ENCODE results near the gene ARHGAP4.

The ARHGAP4 gene

DNA sequence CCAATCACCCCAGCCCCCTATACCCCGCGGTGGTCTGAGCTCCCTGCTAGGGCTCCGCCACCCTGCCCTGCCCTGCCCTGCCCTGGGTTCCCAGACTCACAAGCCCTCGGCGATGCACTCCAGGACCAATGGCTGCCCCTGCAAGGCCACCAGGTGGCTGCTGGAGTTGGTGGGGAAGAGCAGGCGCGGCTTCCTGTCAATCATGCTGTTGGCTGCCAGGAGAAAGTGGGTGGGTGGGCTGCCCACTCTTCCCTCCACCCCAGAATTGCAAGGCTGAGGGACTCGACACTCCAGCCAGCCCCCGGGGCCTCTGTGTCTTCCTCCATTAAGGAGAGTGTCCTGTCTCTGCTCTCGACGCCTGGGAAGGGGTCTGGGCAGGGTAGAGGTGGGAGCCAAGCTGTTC is 55.8 kb downstream of the ARHGAP4 start:
- no peaks in the 10 kb centered on the region for H3K4me1 ChIP-seq (ENCODE audit: control insufficient read depth, insufficient read depth, low read length)
- H3K27me3 ChIP-seq (ENCODE audit: control insufficient read depth, insufficient read depth, low read length): no peaks in the 10 kb centered on the region
- H3K4me3 ChIP-seq (ENCODE audit: low read depth, low read length): no peak overlapping the region
- no peaks in the 10 kb centered on the region for H3K9me3 ChIP-seq (ENCODE audit: control insufficient read depth, insufficient read depth, low read length)
- H3K36me3 ChIP-seq (ENCODE audit: control insufficient read depth, insufficient read depth, low read length): peaks cover 17% of the 10 kb centered on the region
- H3K9ac ChIP-seq (ENCODE audit: low read depth, low read length): no peak overlapping the region

DNA sequence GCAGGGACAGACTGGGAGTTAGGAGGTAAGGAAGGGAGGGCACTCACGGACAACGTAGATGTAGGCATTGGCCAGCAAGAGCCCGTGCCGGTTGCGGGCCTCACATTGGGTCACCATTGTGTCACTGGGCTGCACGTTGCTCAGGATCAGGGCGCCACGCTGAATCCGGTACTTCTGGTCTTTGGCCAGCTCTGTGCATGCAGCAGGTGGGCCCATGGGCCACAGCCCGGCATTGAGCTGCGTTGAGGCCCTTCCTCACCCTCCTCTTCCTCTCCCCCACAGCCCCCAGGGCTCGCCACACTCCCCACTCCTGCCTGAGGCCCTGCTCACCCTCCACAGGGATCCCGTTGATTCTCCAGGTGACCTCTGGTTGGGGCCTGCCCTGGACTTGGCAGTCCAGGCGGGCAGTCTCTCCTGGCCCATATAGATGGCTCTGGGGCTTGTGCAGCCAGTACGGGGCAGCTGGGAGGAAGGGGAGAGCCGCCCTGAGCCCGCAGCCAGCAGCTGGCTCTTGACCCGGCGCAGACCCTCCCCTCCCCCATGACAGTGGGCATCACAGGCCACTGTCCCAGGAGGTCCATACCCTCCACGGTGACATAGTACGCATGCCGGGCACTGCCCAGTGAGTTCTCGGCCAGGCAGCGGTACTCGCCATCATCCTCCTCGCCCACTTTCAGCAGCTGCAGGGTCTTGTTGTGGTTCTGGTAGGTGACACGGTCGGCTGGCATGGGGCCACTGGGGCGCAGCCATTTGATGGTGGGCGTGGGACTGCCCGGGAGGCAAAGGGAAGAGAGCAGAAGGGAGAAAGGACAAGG is 56.4 kb downstream of the ARHGAP4 start:
- H3K4me3 ChIP-seq (ENCODE audit: low read depth, low read length): no peak overlapping the region
- no peaks in the 10 kb centered on the region for H3K27me3 ChIP-seq (ENCODE audit: control insufficient read depth, insufficient read depth, low read length)
- H3K9ac ChIP-seq (ENCODE audit: low read depth, low read length): no peak overlapping the region
- H3K4me1 ChIP-seq (ENCODE audit: control insufficient read depth, insufficient read depth, low read length): no peaks in the 10 kb centered on the region
- no peaks in the 10 kb centered on the region for H3K9me3 ChIP-seq (ENCODE audit: control insufficient read depth, insufficient read depth, low read length)
- peaks cover 19% of the 10 kb centered on the region for H3K36me3 ChIP-seq (ENCODE audit: control insufficient read depth, insufficient read depth, low read length)

DNA sequence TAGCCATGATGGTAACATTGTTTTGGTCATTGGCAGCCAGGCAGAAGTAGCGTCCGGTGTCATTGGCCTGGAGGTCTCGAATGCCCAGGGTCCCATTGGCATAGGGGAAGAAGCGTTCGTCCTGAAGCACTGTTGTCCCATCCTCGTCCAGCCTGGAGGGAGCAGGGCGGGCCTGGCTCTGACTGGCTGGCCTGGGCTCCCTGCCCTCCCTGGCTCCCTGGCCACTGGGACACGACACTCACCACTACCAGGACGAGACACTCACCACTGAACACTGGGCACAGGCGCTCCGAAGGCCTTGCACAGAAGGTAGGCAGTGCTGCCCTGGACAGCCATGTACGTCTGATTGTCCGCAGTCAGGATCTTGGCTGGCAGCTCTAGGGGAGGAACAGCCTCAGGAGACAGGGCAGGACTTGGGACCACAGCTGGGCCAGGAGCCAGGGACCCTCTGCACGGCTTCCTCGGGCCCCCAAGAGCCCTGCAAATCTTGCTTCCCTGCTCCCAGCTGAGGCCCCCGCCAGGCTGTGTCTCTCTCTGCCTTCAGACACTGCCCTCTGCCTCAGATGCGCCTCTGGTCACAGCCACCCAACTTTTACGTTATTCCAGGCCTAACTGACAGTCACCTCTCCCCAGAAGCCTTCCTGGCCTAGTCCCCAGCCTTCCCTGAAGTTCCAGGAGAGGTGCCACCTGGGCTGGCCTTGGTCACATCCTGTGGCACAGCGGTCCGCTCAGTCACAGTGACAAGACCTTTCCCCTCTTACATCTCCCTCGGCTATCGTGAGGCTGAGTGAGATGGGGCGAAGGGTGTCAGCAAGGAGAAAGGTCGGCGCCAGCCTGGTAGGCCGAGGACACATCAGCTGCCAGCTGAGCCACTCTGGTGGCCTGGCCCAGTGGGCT is 57.2 kb downstream of the ARHGAP4 start:
- H3K36me3 ChIP-seq (ENCODE audit: control insufficient read depth, insufficient read depth, low read length): peaks cover 24% of the 10 kb centered on the region
- H3K27me3 ChIP-seq (ENCODE audit: control insufficient read depth, insufficient read depth, low read length): no peaks in the 10 kb centered on the region
- no peaks in the 10 kb centered on the region for H3K4me1 ChIP-seq (ENCODE audit: control insufficient read depth, insufficient read depth, low read length)
- no peak overlapping the region for H3K4me3 ChIP-seq (ENCODE audit: low read depth, low read length)
- no peaks in the 10 kb centered on the region for H3K9me3 ChIP-seq (ENCODE audit: control insufficient read depth, insufficient read depth, low read length)
- H3K9ac ChIP-seq (ENCODE audit: low read depth, low read length): no peak overlapping the region

DNA sequence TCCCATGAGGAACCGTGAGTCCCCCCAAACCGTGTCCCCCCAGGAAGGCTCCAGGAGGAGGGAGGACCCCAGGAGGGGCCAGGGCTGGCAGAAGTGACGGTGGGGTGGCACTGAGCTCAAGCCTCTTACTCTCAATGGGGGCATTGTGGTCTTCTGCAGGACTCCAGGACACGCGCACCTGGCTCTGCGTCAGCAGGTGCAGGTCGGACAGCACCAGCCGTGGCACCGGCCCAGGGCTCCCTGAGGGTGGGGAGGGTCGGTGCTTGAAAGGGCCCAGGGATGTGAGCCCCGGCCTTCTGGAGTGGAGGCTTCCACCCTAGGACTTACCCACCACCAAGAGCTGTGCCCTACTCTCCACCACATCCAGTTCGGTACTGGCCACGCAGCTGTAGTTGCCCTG is 58.4 kb downstream of the ARHGAP4 start:
- Histone ChIP-seq H3K4me1 (ENCODE audit: control insufficient read depth, insufficient read depth, low read length) (no peaks in the 10 kb centered on the region), H3K27me3 (ENCODE audit: control insufficient read depth, insufficient read depth, low read length) (no peaks in the 10 kb centered on the region), H3K9me3 (ENCODE audit: control insufficient read depth, insufficient read depth, low read length) (no peaks in the 10 kb centered on the region), H3K36me3 (ENCODE audit: control insufficient read depth, insufficient read depth, low read length) (peaks cover 27% of the 10 kb centered on the region), H3K9ac (ENCODE audit: low read depth, low read length) (no peak overlapping the region), H3K4me3 (ENCODE audit: low read depth, low read length) (no peak overlapping the region)

DNA sequence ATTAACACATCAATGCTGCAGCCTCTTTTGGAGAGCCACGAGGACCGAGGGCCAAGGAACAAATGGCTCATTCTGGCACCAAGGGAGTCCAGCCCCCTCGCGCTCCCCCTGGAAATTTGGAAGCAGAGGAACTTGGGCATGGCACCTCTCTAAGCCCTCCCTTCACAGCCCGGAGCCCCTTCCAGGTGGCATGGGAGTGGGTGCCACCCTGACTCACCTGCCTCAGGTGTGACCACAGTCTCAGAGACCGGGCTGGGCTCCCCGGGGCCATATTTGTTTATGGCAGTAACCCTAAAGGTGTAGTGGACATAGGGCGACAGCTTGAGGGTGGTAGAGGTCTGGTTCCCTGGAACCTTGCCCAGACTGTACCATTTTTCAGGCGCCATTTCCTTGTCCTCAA is 58.9 kb downstream of the ARHGAP4 start:
- H3K36me3 ChIP-seq (ENCODE audit: control insufficient read depth, insufficient read depth, low read length): peaks cover 24% of the 10 kb centered on the region
- no peaks in the 10 kb centered on the region for H3K4me1 ChIP-seq (ENCODE audit: control insufficient read depth, insufficient read depth, low read length)
- H3K4me3 ChIP-seq (ENCODE audit: low read depth, low read length): no peak overlapping the region
- no peaks in the 10 kb centered on the region for H3K27me3 ChIP-seq (ENCODE audit: control insufficient read depth, insufficient read depth, low read length)
- no peak overlapping the region for H3K9ac ChIP-seq (ENCODE audit: low read depth, low read length)
- no peaks in the 10 kb centered on the region for H3K9me3 ChIP-seq (ENCODE audit: control insufficient read depth, insufficient read depth, low read length)

DNA sequence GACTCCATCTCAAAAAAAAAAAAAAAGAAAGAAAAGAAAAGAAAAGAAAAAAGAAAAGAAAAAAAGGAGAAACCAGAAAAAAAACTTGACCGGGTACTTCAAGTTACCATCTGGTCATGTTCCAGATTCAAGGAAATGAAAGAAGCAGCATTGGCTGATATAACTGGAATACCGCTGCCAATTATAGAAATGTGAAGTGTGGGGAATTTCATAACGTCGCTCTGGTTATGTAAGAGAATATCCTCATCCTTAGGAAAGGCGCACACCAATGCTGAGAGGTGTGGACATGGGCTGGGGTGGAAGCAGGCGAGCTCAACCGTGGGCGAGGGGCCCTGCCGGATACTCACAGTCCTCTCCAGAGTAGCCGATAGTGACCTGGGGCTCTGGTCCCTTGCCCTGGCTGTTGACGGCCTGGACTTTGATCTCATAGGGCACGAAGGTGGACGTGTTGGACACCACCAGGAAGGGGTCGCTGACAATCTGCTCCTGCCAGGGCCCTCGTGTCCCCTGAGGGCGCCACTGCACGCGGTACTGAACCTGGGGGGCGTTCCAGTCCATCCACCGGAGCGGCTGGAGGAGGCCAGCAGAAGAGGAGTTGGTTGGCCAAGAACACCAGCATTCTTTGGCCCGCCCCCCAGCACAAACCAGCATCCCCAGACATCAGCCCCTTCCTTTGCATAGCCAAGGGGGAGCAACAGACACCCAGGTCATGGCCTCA is 59.6 kb downstream of the ARHGAP4 start:
- no peak overlapping the region for H3K9ac ChIP-seq (ENCODE audit: low read depth, low read length)
- no peak overlapping the region for H3K4me3 ChIP-seq (ENCODE audit: low read depth, low read length)
- no peaks in the 10 kb centered on the region for H3K4me1 ChIP-seq (ENCODE audit: control insufficient read depth, insufficient read depth, low read length)
- no peaks in the 10 kb centered on the region for H3K9me3 ChIP-seq (ENCODE audit: control insufficient read depth, insufficient read depth, low read length)
- H3K36me3 ChIP-seq (ENCODE audit: control insufficient read depth, insufficient read depth, low read length): peaks cover 23% of the 10 kb centered on the region
- no peaks in the 10 kb centered on the region for H3K27me3 ChIP-seq (ENCODE audit: control insufficient read depth, insufficient read depth, low read length)

DNA sequence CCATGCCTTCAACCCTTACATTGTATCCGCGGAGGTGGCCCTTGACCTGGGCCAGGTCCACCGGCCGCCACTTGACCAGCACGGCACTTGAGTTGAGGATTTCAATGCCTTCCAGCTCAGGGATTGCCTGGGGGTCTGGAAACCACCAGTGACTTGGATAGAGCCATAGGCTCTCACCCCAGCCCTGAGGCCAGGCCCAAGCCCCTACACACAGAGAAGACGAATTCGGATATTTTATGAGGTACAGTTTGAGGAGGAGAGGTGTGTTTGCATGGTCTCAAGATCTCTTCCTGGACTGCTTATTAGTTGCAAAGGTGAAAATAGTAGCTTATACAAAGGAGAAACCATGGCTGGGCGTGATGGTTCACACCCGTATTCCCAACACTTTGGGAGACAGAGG is 60.4 kb downstream of the ARHGAP4 start:
- Histone ChIP-seq H3K9ac (ENCODE audit: low read depth, low read length) (no peak overlapping the region), H3K9me3 (ENCODE audit: control insufficient read depth, insufficient read depth, low read length) (no peaks in the 10 kb centered on the region), H3K36me3 (ENCODE audit: control insufficient read depth, insufficient read depth, low read length) (peaks cover 25% of the 10 kb centered on the region), H3K4me1 (ENCODE audit: control insufficient read depth, insufficient read depth, low read length) (no peaks in the 10 kb centered on the region), H3K4me3 (ENCODE audit: low read depth, low read length) (no peak overlapping the region), H3K27me3 (ENCODE audit: control insufficient read depth, insufficient read depth, low read length) (no peaks in the 10 kb centered on the region)

DNA sequence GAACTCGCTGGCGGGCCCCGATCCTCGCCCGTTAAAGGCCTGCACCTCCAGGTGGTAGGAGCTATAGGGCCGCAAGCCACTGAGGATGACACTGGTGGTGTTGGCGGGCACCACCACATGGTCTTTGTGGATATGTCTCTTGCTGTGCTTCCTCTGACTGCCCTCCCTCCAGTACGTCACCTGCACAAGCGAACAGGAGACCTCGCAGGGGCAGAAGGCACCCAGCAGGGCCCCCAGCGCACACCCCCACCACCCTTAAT is 60.8 kb downstream of the ARHGAP4 start:
- H3K4me1 ChIP-seq (ENCODE audit: control insufficient read depth, insufficient read depth, low read length): no peaks in the 10 kb centered on the region
- H3K27me3 ChIP-seq (ENCODE audit: control insufficient read depth, insufficient read depth, low read length): no peaks in the 10 kb centered on the region
- peaks cover 25% of the 10 kb centered on the region for H3K36me3 ChIP-seq (ENCODE audit: control insufficient read depth, insufficient read depth, low read length)
- H3K9ac ChIP-seq (ENCODE audit: low read depth, low read length): no peak overlapping the region
- H3K4me3 ChIP-seq (ENCODE audit: low read depth, low read length): no peak overlapping the region
- no peaks in the 10 kb centered on the region for H3K9me3 ChIP-seq (ENCODE audit: control insufficient read depth, insufficient read depth, low read length)

DNA sequence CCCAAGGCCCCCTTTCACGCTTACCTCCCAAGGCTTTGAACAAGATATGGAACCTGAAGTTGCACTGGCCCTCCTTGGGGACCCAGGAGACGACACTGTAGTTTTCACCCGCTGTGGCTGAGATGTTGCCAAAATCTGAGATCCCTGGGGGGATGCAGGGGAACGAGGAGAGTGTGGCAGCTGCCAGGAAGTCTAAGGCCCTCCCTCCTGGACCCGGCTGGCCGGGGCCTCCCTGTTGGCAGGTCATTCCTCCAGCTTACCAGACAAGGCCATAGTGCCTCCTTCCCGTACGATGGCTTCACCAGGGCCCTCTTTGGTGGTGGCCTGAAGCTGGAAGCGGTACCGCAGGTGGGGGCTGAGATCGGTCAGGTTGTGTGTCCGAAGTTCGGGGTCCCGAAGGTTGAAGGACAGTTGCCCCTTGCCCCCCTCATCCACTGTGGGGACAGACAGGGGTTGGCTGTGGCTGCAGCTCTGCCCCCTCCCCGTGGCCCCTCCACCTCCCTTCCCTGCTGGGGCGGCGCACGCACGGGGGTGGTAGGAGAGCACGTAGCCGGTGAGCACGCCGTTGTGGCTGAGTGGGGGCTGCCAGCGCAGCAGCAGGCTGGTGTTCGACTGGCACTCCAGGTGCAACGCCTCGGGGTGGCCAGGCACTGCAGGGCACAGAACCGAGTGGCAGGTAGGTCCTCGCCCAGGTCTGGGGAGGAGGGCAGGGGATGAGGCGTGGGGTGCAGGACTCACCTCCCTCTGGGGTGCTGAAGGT is 61.3 kb downstream of the ARHGAP4 start:
- Histone ChIP-seq H3K4me3 (ENCODE audit: low read depth, low read length) (no peak overlapping the region), H3K4me1 (ENCODE audit: control insufficient read depth, insufficient read depth, low read length) (no peaks in the 10 kb centered on the region), H3K36me3 (ENCODE audit: control insufficient read depth, insufficient read depth, low read length) (peaks cover 25% of the 10 kb centered on the region), H3K9me3 (ENCODE audit: control insufficient read depth, insufficient read depth, low read length) (no peaks in the 10 kb centered on the region), H3K9ac (ENCODE audit: low read depth, low read length) (no peak overlapping the region), H3K27me3 (ENCODE audit: control insufficient read depth, insufficient read depth, low read length) (no peaks in the 10 kb centered on the region)

DNA sequence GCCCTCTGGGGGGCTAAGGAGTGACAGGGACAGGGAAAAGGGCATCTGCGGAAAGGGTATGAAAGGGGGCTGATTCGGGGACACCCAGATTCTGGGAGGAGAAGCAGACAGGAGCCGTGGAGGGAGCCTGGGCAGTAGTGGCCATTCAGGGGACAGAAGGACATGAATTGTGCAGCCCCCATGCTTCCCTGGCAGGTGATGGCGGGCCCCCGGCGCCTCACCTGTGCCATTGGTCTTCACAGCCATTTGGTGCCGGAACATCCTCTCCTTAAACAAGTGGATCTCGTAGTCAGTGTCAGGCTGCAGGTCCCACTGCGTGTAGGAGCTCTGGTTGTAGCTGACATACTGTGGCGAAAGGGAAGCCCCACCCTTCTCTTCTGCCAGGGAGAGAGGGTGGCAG is 62.0 kb downstream of the ARHGAP4 start:
- Histone ChIP-seq H3K27me3 (ENCODE audit: control insufficient read depth, insufficient read depth, low read length) (no peaks in the 10 kb centered on the region), H3K9me3 (ENCODE audit: control insufficient read depth, insufficient read depth, low read length) (no peaks in the 10 kb centered on the region), H3K4me3 (ENCODE audit: low read depth, low read length) (no peak overlapping the region), H3K9ac (ENCODE audit: low read depth, low read length) (no peak overlapping the region), H3K36me3 (ENCODE audit: control insufficient read depth, insufficient read depth, low read length) (peaks cover 25% of the 10 kb centered on the region), H3K4me1 (ENCODE audit: control insufficient read depth, insufficient read depth, low read length) (no peaks in the 10 kb centered on the region)

DNA sequence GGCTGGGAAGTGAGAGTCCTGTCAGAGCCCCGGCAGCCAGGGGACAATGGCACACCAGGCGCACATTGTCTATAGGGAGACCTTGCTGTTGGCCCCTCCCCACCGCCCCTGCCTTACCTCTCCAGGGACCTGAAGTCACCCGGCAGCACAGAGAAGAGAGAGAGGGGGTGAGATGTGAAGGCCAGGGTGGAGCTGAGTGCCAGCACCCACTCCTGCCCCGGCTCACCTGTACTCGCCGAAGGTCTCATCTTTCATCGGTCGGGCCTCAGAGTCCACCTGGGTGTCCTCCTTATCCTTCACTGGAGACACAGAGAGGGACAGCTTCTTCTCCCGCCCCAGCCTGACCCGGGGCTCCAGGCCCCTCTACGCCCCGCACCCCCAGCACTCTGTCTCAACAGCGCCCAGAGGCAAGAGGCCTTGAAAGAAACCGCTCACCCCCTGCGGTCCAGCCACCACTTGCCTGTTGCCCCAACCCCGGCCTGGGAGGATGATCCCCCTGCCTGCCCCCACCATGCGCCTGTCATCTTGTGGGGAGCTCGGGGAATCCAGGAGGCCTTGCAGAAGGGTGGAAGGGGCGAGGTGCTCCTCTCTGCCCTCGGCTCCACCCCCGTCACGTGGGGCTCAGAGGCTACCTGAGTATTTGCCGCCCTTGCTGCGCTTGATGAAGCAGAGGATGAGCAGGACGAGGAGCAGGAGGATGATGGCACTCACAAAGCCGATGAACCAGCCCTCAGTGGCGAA is 62.6 kb downstream of the ARHGAP4 start:
- Histone ChIP-seq H3K4me3 (ENCODE audit: low read depth, low read length) (no peak overlapping the region), H3K36me3 (ENCODE audit: control insufficient read depth, insufficient read depth, low read length) (peaks cover 21% of the 10 kb centered on the region), H3K9ac (ENCODE audit: low read depth, low read length) (no peak overlapping the region), H3K4me1 (ENCODE audit: control insufficient read depth, insufficient read depth, low read length) (no peaks in the 10 kb centered on the region), H3K9me3 (ENCODE audit: control insufficient read depth, insufficient read depth, low read length) (no peaks in the 10 kb centered on the region), H3K27me3 (ENCODE audit: control insufficient read depth, insufficient read depth, low read length) (no peaks in the 10 kb centered on the region)

Data from iPS-15b (cell line).